ENCODE data around the gene EIF1.

The EIF1 gene

GRCh38 chr17:41738077-41738800 is 49.6 kb downstream of the EIF1 start:
- peak; percentile 67 for DNase-seq

- no peak for DNase-seq
Measured at GRCh38 chr17:41738801-41739112, 50.1 kb downstream of the EIF1 start.

DNA sequence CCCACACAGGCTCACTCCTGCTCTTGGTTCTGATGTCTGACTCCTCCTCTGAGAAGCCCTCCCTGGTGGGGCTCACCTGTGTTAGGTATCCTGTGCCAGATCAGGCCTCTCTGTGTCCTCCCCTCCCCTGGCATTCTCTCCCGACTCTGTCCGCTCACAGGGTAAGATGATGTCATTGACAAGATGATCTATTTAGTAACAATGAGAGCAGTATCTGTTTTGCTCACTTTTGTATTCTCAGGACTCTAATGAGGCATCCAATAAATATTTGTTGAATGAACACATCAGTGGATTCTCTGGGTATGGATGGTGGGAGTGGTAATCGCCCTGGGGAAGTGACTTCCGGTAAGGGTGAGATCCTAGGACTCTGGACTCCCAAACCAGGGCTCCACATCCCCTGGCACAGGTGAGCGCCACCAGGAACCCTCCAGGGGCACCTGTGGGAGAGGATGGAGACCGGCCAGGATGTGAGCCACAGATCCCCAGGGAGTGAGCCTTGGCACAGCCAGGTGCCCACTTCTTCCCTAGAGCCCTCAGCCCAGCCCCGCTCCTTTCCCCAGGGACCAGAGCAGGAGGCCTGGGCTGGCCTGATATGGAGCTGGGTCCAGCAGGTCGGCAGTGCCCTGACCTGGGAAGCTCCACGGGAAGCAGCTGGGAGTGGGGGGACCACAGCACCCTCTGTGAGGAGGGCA is 51.1 kb downstream of the EIF1 start:
- no peak for DNase-seq

GRCh38 chr17:41740506-41740905 is 51.8 kb downstream of the EIF1 start:
- DNase-seq = no peak

DNA sequence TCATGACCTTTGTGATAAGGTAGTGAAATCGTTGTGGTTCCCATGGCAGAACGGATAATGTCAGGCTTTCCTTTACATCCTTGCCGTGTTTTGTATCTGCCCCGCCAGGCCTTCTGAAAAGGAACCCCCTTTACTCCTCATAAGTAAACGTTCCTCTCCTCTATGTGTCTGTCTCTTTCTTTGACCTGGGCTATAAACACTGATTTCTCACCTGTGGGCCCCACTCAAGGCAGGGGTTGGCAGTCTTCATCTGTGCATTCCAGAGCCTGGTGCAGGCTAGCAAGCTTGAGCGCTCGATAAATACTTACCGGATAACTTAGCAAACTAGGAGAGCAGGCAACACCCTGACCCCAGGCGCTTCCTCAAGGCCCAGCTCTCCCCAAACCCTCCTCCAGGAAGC is 53.0 kb downstream of the EIF1 start:
- DNase-seq = no peak
